Stimulated activated naive CD8-positive, alpha-beta T cell treated with anti-CD3 and anti-CD28 coated beads, Interleukin-15, Interleukin-2, amounts not matched to agents 100 ng/mL and 50 ng/mL, for 24 hours (primary cell): ENCODE measurements around the gene SORCS2.
"Not testable (repeated sequence)": the region's sequence is repeated elsewhere in the genome, so short reads cannot be mapped to it uniquely, and the experiment has no call there.

Experiments
- H3K27ac Mint-ChIP-seq: one replicate; pipeline ENCODE4 v1.8.0; 2021; ENCODE audit warnings: mild to moderate bottlenecking, mixed read lengths
- H3K27me3 Mint-ChIP-seq: one replicate; pipeline ENCODE4 v1.8.0; 2021; ENCODE audit warnings: mixed read lengths
- H3K36me3 Mint-ChIP-seq: one replicate; pipeline ENCODE4 v1.8.0; 2021; ENCODE audit warnings: low read depth, mixed read lengths
- H3K4me1 Mint-ChIP-seq: one replicate; pipeline ENCODE4 v1.8.0; 2021; ENCODE audit warnings: low read depth, mixed read lengths
- H3K4me3 Mint-ChIP-seq: one replicate; pipeline ENCODE4 v1.8.0; 2021; ENCODE audit warnings: mild to moderate bottlenecking, mixed read lengths
- H3K9me3 Mint-ChIP-seq: one replicate; pipeline ENCODE4 v1.8.0; 2021; ENCODE audit warnings: mixed read lengths

Gene SORCS2

DNA sequence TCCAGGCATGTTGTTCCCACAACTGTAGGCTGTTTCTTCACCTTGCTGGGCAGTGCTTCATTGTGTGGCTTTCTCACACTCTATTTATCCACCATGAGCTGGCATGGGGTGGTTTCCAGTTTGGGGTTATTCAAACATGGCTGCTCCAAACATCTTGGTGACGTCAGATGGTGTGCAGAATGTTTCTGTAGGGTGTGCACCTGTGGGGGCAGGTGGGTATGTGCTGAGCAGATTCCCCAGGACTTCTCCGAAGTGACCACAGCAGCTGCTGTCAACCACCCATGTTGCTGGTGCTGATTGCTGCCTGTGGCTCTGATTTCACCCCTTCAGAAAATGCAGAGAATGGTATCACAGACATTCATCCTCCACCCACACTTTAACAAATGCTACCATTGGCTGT, 247.4 kb downstream of the SORCS2 start:
- no peaks in the 10 kb centered on the region for H3K9me3 Mint-ChIP-seq
- H3K36me3 Mint-ChIP-seq = no peaks in the 10 kb centered on the region
- no peaks in the 10 kb centered on the region for H3K4me1 Mint-ChIP-seq
- H3K27ac Mint-ChIP-seq = no peak overlapping the region
- H3K4me3 Mint-ChIP-seq = no peak overlapping the region
- peaks cover 18% of the 10 kb centered on the region for H3K27me3 Mint-ChIP-seq

DNA sequence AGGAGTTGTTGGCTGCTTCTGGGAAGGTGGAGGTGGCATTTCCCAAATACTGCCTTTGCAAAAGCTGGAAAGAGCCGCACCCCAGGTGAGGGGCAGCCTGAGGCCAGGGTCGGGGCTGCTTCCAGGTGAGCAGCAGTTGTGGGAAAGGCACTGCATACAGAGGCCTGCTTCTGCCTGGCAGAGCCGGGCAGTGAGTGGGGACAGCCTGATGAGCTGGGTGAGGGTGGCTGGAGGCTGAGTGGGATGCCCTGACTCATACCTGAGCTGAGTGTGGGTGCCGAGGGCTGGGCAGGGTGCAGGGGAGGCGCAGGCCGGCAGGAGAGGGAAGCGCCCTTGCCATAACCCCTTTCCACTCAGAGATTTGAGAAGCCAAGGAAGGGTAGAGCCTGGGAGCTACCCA, 248.9 kb downstream of the SORCS2 start:
- Mint-ChIP-seq H3K4me1 (no peaks in the 10 kb centered on the region), H3K27me3 (peaks cover 19% of the 10 kb centered on the region), H3K36me3 (no peaks in the 10 kb centered on the region), H3K4me3 (no peak overlapping the region), H3K9me3 (no peaks in the 10 kb centered on the region), H3K27ac (no peak overlapping the region)

DNA sequence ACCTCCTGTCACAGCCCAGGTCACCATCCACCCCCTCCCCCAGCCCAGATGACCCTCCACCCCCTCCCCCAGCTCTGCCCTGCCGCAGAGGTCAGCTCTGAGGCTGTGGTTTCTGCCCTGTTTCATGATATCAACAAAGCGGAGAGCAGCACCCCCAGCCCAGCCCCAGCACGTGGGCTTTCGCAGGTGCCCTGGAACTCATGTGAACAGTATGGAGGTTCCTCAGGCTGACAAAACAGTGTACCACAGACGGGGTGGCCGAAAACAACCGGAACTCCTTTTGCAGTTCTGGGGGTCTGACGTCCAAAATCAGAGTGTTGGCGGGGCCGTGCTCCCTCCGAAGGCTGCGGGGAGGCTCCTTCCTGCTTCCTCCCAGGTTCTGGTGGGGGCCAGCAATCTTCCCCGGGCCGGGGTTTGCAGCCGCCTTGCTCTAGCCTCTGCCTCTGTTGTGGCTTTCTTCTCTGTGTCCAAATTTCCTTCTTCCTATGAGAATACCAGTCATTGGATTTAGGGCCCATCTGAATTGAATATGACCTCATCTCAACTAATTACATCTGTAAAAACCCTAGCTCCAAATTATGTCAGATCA, 250.3 kb downstream of the SORCS2 start:
- Mint-ChIP-seq H3K36me3 (no peaks in the 10 kb centered on the region), H3K27me3 (peaks cover 19% of the 10 kb centered on the region), H3K4me1 (no peaks in the 10 kb centered on the region), H3K9me3 (no peaks in the 10 kb centered on the region), H3K4me3 (no peak overlapping the region), H3K27ac (no peak overlapping the region)

DNA sequence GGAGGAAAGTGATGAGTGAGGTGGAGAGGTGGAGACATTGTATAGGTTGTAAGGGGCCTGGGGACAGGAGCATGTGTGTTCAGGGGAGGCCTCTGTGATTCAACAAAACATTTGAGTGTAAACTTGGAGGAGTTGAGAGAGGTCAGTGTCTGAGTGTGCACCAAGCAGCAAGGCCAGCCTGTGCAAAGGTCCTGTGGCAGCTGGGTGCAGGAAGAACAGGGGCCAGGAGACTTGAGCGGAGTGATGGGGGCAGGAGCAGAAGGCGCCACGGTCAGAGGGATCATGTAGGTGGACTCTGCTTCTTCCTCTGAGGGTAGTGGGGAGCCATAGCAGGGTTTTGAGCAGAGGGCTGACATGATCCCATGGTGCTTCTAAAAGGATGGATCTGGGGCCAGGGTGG, 252.0 kb downstream of the SORCS2 start:
- no peaks in the 10 kb centered on the region for H3K9me3 Mint-ChIP-seq
- H3K4me1 Mint-ChIP-seq = no peaks in the 10 kb centered on the region
- peaks cover 19% of the 10 kb centered on the region for H3K27me3 Mint-ChIP-seq
- no peaks in the 10 kb centered on the region for H3K36me3 Mint-ChIP-seq
- H3K27ac Mint-ChIP-seq = no peak overlapping the region
- no peak overlapping the region for H3K4me3 Mint-ChIP-seq

DNA sequence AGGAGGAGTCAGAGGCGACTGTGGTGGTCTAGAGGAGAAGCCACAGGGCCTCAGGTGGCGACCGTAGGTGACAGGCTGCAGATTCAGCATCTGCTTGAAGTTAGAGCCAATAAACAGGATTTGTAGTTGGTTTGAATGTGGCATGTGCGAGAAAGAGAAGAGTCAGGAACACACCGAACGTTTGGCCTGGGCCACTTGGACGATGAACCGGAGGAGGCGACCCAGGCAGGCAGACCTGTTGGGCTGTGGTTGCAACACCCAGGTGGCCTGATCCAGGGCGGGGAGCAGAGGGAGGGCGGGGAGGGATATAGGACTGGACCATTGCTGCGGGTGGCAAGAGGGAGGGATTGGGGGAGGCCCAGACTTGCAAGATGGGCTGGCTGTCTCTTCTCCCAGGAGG, 252.4 kb downstream of the SORCS2 start:
- no peak overlapping the region for H3K27ac Mint-ChIP-seq
- no peak overlapping the region for H3K4me3 Mint-ChIP-seq

DNA sequence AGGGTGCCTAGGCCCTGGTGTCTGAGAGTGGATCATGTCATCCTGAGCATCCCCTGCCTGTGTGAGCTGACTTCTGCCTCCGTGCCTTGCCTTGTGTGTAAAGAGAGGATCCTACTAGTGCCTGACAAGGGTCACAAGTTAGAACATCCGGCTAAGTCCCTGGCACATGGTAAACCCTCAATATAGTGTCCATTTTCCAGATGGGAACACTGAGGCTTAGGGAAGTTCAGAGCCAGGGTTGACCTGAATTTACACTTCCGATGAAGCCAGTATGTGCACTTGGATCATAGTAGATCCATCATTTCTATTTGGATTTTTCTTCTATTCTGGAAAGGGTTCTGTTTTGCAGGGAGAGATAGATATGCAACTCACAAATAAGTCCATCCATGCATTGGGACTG, 254.9 kb downstream of the SORCS2 start:
- Mint-ChIP-seq H3K4me1 (no peaks in the 10 kb centered on the region), H3K9me3 (no peaks in the 10 kb centered on the region), H3K36me3 (no peaks in the 10 kb centered on the region)

More for the DNA sequence above, 252.4 kb downstream of the SORCS2 start:
- Mint-ChIP-seq H3K36me3 (no peaks in the 10 kb centered on the region), H3K4me1 (no peaks in the 10 kb centered on the region), H3K9me3 (no peaks in the 10 kb centered on the region), H3K27me3 (peaks cover 19% of the 10 kb centered on the region)

DNA sequence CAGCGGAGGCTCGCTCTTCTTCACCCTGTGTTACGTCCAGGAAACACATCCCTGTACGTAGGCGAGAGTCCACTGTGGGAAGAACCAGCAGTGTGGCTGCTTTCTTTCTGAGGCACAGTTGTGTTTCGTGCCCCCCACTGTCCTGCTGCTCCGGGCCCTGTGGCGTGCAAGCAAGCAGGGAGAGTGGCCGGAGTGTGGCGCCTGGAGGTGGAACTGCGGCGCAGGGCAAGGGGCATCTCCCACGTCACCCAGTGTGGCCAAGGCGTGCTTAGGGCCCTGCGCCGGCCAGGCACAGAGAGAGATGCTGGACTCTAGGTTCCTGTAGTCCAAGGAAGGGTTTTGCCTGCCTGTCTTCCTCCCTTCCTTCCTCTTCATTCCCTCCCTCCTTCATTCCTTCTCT, 255.7 kb downstream of the SORCS2 start:
- H3K27me3 Mint-ChIP-seq = peaks cover 10% of the 10 kb centered on the region
- H3K4me1 Mint-ChIP-seq = no peaks in the 10 kb centered on the region
- H3K27ac Mint-ChIP-seq = no peak overlapping the region
- no peak overlapping the region for H3K4me3 Mint-ChIP-seq
- no peaks in the 10 kb centered on the region for H3K9me3 Mint-ChIP-seq
- H3K36me3 Mint-ChIP-seq = no peaks in the 10 kb centered on the region

More for the DNA sequence above, 254.9 kb downstream of the SORCS2 start:
- no peak overlapping the region for H3K4me3 Mint-ChIP-seq
- peaks cover 13% of the 10 kb centered on the region for H3K27me3 Mint-ChIP-seq
- no peak overlapping the region for H3K27ac Mint-ChIP-seq

DNA sequence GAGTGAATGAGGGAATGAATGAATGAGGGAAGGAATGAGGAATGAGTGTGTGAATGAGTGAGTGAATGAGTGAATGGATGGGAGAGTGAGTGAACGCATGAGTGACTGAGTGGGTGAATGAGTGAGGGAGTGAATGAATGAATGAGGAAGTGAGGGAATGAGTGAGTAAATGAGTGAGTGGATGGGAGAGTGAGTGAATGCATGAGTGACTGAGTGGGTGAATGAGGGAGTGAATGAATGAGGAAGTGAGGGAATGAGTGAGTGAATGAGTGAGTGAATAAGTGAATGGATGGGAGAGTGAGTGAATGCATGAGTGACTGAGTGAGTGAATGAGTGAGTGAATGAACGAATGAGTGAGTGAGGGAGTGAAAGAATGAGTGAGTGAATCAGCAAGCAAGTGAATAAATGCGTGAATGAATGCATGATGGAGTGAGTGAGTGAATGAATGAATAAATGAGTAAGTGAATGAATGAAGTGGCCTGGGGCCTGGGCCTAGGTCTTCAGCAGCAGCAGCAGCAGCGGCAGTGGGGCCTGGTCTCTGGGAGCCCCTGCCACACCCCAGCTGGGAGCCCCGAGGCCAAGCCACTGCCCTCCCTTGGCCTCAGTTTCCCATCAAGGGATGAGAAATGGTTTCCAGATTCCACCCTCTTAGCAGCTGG, 258.6 kb downstream of the SORCS2 start:
- no peak overlapping the region for H3K4me3 Mint-ChIP-seq
- H3K27me3 Mint-ChIP-seq = no peaks in the 10 kb centered on the region
- H3K4me1 Mint-ChIP-seq = no peaks in the 10 kb centered on the region
- H3K36me3 Mint-ChIP-seq = no peaks in the 10 kb centered on the region
- no peaks in the 10 kb centered on the region for H3K9me3 Mint-ChIP-seq
- no peak overlapping the region for H3K27ac Mint-ChIP-seq

DNA sequence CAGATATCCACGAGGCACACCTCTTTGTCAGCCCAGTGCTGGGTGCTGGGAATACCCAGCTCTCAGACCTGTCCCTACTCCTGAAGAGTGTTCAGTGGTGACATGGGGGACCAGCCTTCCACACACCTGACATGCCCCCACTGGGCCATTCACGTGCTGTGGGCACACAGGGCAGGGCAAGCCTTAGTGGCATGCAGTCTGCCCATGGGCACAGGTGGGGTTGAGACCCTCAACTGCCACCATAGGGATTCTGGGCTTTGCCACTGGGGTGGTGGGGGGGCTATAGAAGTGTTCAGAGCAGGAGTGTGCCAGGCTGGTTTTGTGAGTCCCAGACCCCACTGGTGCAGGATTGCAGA, 259.1 kb downstream of the SORCS2 start:
- Mint-ChIP-seq H3K4me1 (no peaks in the 10 kb centered on the region), H3K36me3 (no peaks in the 10 kb centered on the region), H3K27ac (no peak overlapping the region), H3K9me3 (no peaks in the 10 kb centered on the region), H3K27me3 (no peaks in the 10 kb centered on the region), H3K4me3 (no peak overlapping the region)

DNA sequence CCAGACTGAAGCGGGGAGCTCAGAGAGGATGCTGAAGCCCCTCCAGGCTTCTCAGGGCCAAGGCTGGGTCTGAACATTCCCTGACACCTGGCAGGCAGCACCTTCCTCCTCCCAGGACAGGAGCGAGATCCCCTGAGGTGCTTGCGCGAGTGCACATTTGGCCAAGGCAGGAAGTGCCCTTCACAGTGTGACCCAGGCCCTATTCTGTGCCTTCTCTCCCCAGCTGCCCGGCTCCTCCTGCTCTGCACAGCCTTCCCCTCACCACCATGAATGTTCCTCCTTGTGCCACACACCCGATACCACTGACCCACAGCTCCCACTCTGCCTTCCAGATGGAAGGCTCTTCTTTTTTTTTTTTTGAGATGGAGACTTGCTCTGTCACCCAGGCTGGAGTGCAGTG, 259.5 kb downstream of the SORCS2 start:
- Mint-ChIP-seq H3K9me3 (no peaks in the 10 kb centered on the region), H3K36me3 (no peaks in the 10 kb centered on the region), H3K27me3 (no peaks in the 10 kb centered on the region), H3K27ac (no peak overlapping the region), H3K4me3 (no peak overlapping the region), H3K4me1 (no peaks in the 10 kb centered on the region)

DNA sequence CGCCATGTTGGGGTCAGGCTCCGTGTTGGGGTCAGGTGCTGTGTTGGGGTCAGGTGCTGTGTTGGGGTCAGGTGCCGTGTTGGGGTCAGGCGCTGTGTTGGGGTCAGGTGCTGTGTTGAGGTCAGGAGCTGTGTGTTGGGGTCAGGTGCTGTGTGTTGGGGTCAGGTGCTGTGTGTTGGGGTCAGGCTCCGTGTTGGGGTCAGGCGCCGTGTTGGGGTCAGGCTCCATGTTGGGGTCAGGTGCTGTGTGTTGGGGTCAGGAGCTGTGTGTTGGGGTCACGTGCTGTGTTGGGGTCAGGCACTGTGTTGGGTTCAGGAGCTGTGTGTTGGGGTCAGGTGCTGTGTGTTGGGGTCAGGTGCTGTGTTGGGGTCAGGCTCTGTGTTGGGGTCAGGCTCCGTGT, 260.5 kb downstream of the SORCS2 start:
- H3K9me3 Mint-ChIP-seq, H3K27ac Mint-ChIP-seq, H3K4me1 Mint-ChIP-seq, H3K36me3 Mint-ChIP-seq, H3K27me3 Mint-ChIP-seq, H3K4me3 Mint-ChIP-seq: not testable (repeated sequence)

DNA sequence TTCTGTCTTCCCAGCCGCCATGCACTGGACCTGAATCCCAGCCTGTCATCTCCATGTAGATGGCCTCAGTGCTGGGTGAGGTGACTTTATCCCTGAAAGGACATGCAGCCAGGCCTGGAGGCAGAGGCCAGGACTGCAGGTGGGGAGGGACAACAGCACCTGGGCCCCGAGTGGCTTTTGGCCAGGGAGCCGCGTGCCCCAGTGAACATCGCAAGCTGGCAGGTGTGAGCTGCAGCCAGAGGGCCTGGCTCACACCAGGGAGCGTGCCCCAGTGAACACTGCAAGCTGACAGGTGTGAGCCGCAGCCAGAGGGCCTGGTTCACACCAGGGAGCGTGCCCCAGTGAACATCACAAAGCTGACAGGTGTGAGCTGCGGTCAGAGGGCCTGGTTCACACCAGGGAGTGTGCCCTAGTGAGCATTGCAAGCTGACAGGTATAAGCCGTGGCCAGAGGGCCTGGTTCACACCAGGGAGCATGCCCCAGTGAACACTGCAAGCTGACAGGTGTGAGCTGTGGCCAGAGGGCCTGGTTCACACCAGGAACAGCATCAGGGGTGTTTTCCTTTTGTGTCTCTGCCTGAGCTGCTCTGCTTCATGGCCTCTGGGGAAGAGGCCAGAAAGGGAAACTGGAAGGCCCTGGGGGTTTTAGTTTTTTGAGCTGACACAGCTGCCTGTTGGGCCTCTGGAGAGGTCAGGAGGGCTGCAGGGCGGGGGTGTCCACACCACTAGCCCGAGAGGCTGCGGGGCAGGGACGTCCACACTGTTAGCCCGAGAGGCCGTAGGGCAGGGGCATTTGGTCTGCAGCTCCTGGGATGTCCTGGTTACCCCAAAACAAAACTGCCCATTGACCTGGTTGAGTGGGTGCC, 265.1 kb downstream of the SORCS2 start:
- H3K4me1 Mint-ChIP-seq = no peaks in the 10 kb centered on the region
- H3K27ac Mint-ChIP-seq = no peak overlapping the region
- no peaks in the 10 kb centered on the region for H3K9me3 Mint-ChIP-seq
- no peak overlapping the region for H3K4me3 Mint-ChIP-seq
- H3K36me3 Mint-ChIP-seq = no peaks in the 10 kb centered on the region
- H3K27me3 Mint-ChIP-seq = peaks cover 8% of the 10 kb centered on the region

DNA sequence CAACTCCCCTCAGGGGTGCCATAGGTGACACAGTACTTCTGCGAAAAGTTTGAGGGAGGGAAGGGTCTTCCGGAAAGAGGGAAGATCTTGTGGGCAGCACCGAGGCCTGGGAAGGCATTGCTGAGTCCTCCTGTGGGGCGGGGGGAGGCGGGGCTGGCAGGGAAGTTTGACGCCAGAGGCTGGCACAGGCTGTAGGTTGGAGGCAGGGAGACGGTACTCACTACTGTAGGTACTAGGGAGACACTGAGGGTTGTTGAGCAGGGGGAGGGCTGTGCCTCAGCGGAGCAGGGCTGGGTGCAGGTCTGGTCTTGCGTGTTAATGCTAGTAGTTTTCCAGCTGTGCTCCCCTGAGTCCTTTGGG, 265.7 kb downstream of the SORCS2 start:
- Mint-ChIP-seq H3K4me3 (no peak overlapping the region), H3K27me3 (peaks cover 8% of the 10 kb centered on the region), H3K27ac (no peak overlapping the region), H3K4me1 (no peaks in the 10 kb centered on the region), H3K9me3 (no peaks in the 10 kb centered on the region), H3K36me3 (no peaks in the 10 kb centered on the region)

DNA sequence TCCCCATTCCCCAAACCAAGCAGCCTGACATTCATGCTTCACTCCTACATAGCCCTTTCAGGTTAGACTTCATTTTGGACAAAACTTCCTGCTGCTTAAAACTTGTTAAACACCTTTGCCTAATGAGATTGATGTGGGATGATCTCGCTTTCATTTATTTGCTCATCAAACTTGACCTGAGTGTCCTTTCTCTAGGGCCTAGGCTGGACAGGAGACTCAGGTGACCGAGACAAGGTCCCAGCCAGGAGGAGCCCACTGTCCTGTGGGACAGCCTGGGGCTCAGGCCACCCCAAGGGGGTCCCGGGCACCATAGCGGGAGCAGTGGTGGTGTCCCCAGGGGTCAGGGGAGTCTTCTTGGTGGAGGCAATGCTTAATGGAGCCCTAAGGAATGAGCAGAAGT, 266.1 kb downstream of the SORCS2 start:
- Mint-ChIP-seq H3K4me1 (no peaks in the 10 kb centered on the region), H3K27ac (no peak overlapping the region), H3K27me3 (peaks cover 8% of the 10 kb centered on the region)

DNA sequence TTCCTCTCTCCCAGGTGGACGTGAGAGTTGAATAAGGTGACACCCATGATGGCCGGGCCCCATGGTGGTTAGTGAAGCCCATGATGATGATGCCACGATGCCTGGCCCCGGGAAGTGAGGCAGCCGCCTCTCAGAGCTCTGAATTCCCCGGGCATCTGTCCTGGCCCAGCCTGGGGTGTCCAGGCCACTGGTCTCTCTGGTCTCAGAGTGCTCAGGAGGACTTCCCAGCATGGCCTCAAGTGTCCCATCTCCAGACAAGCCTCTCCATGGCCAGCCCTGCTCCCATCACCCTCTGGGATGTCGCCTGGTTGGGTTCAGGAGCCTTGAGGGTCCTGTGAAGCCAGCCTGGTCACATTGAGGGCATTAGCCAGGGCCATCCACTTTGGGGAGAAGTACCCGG, 267.1 kb downstream of the SORCS2 start:
- Mint-ChIP-seq H3K27me3 (peaks cover 8% of the 10 kb centered on the region), H3K4me1 (no peaks in the 10 kb centered on the region), H3K9me3 (no peaks in the 10 kb centered on the region), H3K27ac (no peak overlapping the region), H3K4me3 (no peak overlapping the region), H3K36me3 (no peaks in the 10 kb centered on the region)

More for the DNA sequence above, 266.1 kb downstream of the SORCS2 start:
- no peaks in the 10 kb centered on the region for H3K36me3 Mint-ChIP-seq
- no peak overlapping the region for H3K4me3 Mint-ChIP-seq
- no peaks in the 10 kb centered on the region for H3K9me3 Mint-ChIP-seq
